NCI-H524 treated with DMSO at 0.1 percent for 48 hours (cell line): Measurements from ENCODE around the gene PFDN5.
A peak's percentile ranks its signal among the peaks of the same experiment; 100 is the strongest.
"Not testable (repeated sequence)": the region's sequence is repeated elsewhere in the genome, so short reads cannot be mapped to it uniquely, and the experiment has no call there.

Source experiments
- DNase-seq: peaks from one replicate; lab custom pipeline; 2025; lab: John Stamatoyannopoulos, UW

The PFDN5 gene

GRCh38 chr12:53287741-53288216 lies 7.6 kb upstream of the PFDN5 start:
- no peak for DNase-seq

- no peak for DNase-seq
These were observed 7.0 kb upstream of the PFDN5 start for GRCh38 chr12:53288322-53288721.

GRCh38 chr12:53289891-53290290 lies 5.5 kb upstream of the PFDN5 start:
- DNase-seq: no peak

- no peak for DNase-seq
These were observed 4.7 kb upstream of the PFDN5 start for GRCh38 chr12:53290661-53291060.

GRCh38 chr12:53292426-53292825 lies 2.9 kb upstream of the PFDN5 start:
- no peak for DNase-seq

GRCh38 chr12:53295891-53296219 lies 513 bp downstream of the PFDN5 start:
- DNase-seq: no peak

- DNase-seq: not testable (repeated sequence)
These were observed 1.8 kb downstream of the PFDN5 start for GRCh38 chr12:53297106-53297505.

- DNase-seq: no peak
These were observed 2.8 kb downstream of the PFDN5 start for GRCh38 chr12:53298164-53298563.

GRCh38 chr12:53299101-53299453 lies 3.7 kb downstream of the PFDN5 start:
- no peak for DNase-seq

- peak; percentile 29 for DNase-seq
These were observed 4.3 kb downstream of the PFDN5 start, which contains the start of gene MYG1 for GRCh38 chr12:53299454-53300180. TSS of gene MYG1 (plus strand) at chr12:53299695. CDS start at chr12:53299738, 43 bp downstream.

- no peak for DNase-seq
These were observed 4.8 kb downstream of the PFDN5 start for GRCh38 chr12:53300187-53300586.

GRCh38 chr12:53302903-53303302 lies 7.6 kb downstream of the PFDN5 start:
- no peak for DNase-seq

- no peak for DNase-seq
These were observed 11.5 kb downstream of the PFDN5 start for GRCh38 chr12:53306826-53307225.

- no peak for DNase-seq
These were observed 12.9 kb downstream of the PFDN5 start for GRCh38 chr12:53308276-53308675.

GRCh38 chr12:53313996-53314395 lies 18.7 kb downstream of the PFDN5 start:
- DNase-seq: no peak

GRCh38 chr12:53320352-53321195 lies 25.2 kb downstream of the PFDN5 start:
- DNase-seq: no peak

- DNase-seq: no peak
These were observed 28.9 kb downstream of the PFDN5 start for GRCh38 chr12:53324113-53324778.

- peak; percentile 47 for DNase-seq
These were observed 29.6 kb downstream of the PFDN5 start for GRCh38 chr12:53324779-53325510.

- no peak for DNase-seq
These were observed 30.2 kb downstream of the PFDN5 start for GRCh38 chr12:53325511-53326061.

GRCh38 chr12:53326460-53327185 lies 31.3 kb downstream of the PFDN5 start:
- DNase-seq: no peak

- DNase-seq: no peak
These were observed 32.2 kb downstream of the PFDN5 start for GRCh38 chr12:53327435-53328042.
